GM18511 (cell line): Measurements from ENCODE around the gene NOPCHAP1.
"Not testable (repeated sequence)": the region's sequence is repeated elsewhere in the genome, so short reads cannot be mapped to it uniquely, and the experiment has no call there.

ENCODE experiments used
- ATAC-seq: cut with Tn5 transposase; IDR thresholded peaks from one replicate; pipeline ENCODE4 v1.9.1; 2021; ENCODE audit warnings: mild to moderate bottlenecking, moderate library complexity; ENCODE audit not compliant: unreplicated experiment

Gene NOPCHAP1

GRCh38 chr12:104986022-104986941 is at the start of gene NOPCHAP1:
NOPCHAP1 (plus strand) TSS chr12:104986316; CDS start chr12:104986353, 37 bp downstream.
- ATAC-seq: peak; percentile 98

DNA sequence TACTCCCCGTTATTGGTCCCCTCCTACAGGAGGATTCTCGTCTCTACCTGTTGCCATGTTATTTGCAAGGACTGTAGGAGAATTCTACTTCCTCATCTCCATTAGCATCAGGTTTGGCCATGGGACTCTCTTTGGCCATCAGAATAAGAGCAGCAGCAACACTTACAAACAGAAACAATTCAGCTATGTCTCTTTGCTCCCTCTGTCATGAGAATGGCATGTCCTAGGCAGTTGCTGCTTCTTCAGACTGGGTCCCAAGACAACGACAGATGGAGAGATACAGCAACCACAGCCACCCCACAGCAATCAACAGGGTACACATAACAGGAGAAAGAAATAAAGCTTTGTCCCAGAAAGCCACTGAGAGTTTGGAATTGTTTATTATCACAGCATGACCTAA is 47.7 kb upstream of the NOPCHAP1 start:
- ATAC-seq: no peak

- ATAC-seq: no peak
Measured at GRCh38 chr12:104939089-104939488, 47.0 kb upstream of the NOPCHAP1 start.

- no peak for ATAC-seq
Measured at GRCh38 chr12:104941454-104941853, 44.7 kb upstream of the NOPCHAP1 start.

GRCh38 chr12:104942075-104942474 is 44.0 kb upstream of the NOPCHAP1 start:
- ATAC-seq: no peak

DNA sequence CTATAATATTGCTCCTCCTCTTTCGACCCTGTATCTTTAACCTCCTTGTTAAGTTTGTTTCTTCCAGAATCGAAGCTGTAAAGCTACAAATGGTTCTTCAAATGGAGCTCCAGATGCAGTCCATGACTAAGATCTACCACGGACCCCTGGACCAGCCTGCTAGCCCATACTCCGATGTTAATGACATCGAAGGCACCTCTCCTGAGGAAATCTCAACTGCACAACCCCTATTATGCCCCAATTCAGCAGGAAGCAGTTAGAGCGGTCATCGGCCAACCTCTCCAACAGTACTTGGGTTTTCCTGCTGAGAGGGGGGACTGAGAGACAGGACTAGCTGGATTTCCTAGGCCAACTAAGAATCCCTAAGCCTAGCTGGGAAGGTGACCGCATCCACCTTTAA is 42.7 kb upstream of the NOPCHAP1 start:
- ATAC-seq: not testable (repeated sequence)

DNA sequence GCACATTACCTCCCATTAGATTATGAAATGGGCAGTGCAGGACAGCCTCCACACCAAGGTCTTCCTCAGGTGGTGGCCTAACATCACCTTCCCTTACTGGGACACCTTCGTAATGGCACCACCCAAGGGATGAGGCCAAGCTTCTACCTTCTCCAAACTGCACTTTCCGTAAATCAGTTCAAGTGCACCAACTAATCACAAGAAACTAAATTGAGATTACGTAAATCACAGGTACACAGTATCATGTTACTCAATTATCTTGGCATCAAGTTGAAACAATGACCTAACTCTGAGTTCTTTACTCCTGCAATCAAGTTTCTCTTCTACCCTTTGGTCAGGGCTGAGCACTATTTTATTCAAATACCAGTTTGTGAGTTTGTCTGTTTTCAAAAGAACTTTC is 41.9 kb upstream of the NOPCHAP1 start:
- ATAC-seq: no peak

GRCh38 chr12:104948716-104949115 is 37.4 kb upstream of the NOPCHAP1 start:
- not testable (repeated sequence) for ATAC-seq

- no peak for ATAC-seq
Measured at GRCh38 chr12:104951759-104952509, 34.2 kb upstream of the NOPCHAP1 start.

DNA sequence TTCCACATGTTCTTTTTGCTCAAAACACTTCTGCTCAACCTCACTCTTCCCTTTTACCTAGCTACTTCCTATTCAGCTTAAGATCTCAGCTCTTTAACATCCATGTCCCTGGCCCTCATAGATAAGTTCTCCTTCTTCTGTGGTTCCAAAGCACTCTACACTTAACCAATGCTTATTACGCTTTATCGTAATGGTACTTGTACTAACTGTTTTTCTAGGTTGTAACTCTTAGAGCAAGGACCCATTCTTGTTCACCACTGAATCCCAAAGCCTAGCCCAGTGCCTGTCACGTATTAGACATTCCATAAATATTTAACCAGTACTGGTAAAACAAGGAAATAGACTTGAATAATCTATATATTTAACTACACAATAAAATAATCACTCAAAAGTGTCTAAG is 33.3 kb upstream of the NOPCHAP1 start:
- no peak for ATAC-seq

DNA sequence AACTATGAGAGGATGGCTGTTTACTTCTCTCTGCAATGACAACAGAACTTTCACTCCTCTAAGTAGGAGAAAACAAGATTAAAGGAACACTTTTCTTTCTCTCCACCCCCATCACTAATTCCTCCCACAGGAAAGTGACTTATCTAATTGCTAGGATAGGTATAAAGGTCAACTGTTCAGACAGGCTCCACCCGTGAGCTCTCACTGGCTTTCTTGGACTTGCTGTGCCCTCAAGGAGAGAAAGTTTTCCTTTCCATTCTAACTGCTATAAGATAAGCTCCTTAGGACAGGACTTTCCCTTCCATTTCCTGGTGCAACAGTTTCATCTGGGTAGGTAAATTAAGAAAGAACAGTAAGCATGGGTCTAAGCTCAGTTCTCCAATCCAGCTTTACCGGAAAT is 32.8 kb upstream of the NOPCHAP1 start:
- no peak for ATAC-seq

DNA sequence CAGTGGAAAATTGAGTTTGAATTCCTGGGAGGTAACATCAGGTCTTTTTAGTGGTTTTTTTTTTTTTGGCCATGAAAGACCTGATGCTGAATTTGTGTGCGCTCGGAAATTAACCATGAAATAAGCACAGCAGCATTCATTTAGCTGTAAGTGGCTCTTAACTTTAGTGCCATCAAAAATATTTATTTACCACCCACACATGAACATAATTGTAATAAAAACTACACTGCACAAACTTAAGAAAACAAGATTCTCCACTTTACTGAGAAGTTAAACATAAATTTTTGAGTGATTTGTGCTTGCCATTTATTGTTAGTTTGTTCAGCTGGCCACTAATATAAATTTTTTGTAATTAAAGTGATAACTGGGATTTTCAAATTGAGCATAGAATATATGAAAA is 30.4 kb upstream of the NOPCHAP1 start:
- no peak for ATAC-seq

DNA sequence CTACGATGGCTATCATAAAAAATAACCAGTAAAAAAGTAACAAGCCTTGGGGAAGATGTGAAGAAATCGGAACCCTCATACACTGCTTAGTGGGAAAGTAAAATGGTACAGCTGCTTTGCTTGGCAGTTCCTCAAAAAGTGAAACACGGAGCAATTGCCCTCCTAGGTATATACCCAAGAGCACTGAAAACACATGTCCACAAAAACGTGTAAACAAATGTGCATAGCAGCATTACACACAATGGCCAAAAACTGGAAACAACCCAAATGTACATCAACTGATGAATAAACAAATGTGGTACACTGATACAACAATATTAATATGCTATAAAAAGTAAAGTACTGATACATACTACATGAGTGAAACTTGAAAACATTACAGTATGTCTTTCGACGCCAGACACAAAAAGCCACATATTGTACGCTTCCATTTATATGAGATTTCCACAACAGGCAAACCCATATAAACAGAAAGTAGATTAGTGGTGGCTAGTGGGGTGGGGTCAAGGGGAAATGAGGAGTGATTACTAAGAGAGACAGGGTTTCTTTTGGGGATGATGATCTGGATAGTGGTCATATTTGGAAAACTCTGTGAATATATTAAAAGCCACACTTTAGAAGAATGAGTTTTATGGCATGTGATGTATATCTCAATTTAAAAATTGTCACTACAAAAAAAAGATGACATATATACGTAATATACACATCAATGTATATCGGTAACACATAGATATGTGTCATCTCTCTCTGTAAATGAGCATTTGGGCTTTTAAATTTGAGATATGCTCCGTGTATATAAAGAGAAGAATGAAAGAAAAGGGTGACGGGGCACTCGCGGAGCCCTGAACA is 29.0 kb upstream of the NOPCHAP1 start:
- ATAC-seq: no peak

GRCh38 chr12:104957719-104958000 is 28.5 kb upstream of the NOPCHAP1 start:
- ATAC-seq: peak; percentile 31

- peak; percentile 84 for ATAC-seq
Measured at GRCh38 chr12:104958001-104958804, 27.9 kb upstream of the NOPCHAP1 start, which contains the start of gene SLC41A2. SLC41A2 (minus strand) TSS chr12:104958290; CDS start chr12:104928527, 29,763 bp downstream.

GRCh38 chr12:104958805-104959334 is 27.2 kb upstream of the NOPCHAP1 start:
- no peak for ATAC-seq

- no peak for ATAC-seq
Measured at GRCh38 chr12:104959335-104959841, 26.7 kb upstream of the NOPCHAP1 start.

- no peak for ATAC-seq
Measured at GRCh38 chr12:104960464-104960863, 25.7 kb upstream of the NOPCHAP1 start.

GRCh38 chr12:104963757-104964156 is 22.4 kb upstream of the NOPCHAP1 start:
- no peak for ATAC-seq
